Hepatocyte (in vitro differentiated cells): Measurements from ENCODE around the gene IFT172.

Experiments used
- CTCF ChIP-seq: fragments of 200-600 bp; sonication (generic); IDR thresholded peaks from 2 replicates; pipeline ENCODE4 v1.5.1; 2016; ENCODE audit warnings: antibody characterized with exemption, mild to moderate bottlenecking; ENCODE audit not compliant: poor library complexity
- EZH2phosphoT487 ChIP-seq: fragments of 200-600 bp; sonication (generic); IDR thresholded peaks from one replicate; pipeline ENCODE4 v1.6.1; 2018; ENCODE audit warnings: antibody characterized with exemption, mild to moderate bottlenecking, low read depth, moderate library complexity; ENCODE audit not compliant: unreplicated experiment, severe bottlenecking

GRCh38 chr2:27428213-27428977, 61.1 kb downstream of the IFT172 start, which contains the start of gene NRBP1:
- TF ChIP-seq CTCF = no peak
- no peak for TF ChIP-seq EZH2phosphoT487
